ENCODE results near the gene PLCB2. TPM values are rescaled to one million over a fixed set of nuclear protein-coding genes. Genes with fewer than 3 reads are reported as not detected.
A peak's percentile ranks its signal among the peaks of the same experiment; 100 is the strongest.

PLCB2 gene
- total RNA-seq, 1 experiment from 2014 or later, result 1.7 TPM

DNA sequence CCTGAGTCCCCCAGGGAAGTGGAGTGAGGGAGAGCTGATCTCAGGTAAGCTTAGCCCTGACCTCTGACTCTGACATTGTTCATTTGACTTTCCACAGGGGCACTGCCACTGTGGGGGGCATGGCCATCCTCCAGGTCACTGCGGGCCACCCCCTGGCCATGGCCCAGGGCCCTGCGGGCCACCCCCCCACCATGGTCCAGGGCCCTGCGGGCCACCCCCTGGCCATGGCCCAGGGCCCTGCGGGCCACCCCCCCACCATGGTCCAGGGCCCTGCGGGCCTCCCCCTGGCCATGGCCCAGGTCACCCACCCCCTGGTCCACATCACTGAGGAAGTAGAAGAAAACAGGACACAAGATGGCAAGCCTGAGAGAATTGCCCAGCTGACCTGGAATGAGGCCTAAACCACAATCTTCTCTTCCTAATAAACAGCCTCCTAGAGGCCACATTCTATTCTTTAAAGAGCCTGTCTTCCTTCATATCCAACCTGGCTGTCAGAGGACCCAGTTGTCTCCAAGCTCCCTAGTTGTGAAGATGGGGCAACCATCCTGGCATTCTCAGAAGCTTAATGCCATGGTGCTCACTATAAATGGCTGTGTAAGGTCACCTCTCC, 48.3 kb upstream of the PLCB2 start:
- H3K4me1 ChIP-seq (ENCODE audit: control insufficient read depth, insufficient read depth, low read length), result peaks cover 7% of the 10 kb centered on the region
- DNase-seq (ENCODE audit: low read depth, low spot score) (no peak), ATAC-seq (no peak)
- TF ChIP-seq TCF7L2 (IDR thresholded peaks at IDR 0.05; ENCODE audit: low read depth, low read length) (no peak), POLR2AphosphoS5 (IDR thresholded peaks at IDR 0.05; ENCODE audit: low read depth, low read length) (no peak), SIN3A (IDR thresholded peaks at IDR 0.05; ENCODE audit: borderline replicate concordance, insufficient read depth, low read depth, low read length) (no peak)
- TF ChIP-seq, protein P1, sequence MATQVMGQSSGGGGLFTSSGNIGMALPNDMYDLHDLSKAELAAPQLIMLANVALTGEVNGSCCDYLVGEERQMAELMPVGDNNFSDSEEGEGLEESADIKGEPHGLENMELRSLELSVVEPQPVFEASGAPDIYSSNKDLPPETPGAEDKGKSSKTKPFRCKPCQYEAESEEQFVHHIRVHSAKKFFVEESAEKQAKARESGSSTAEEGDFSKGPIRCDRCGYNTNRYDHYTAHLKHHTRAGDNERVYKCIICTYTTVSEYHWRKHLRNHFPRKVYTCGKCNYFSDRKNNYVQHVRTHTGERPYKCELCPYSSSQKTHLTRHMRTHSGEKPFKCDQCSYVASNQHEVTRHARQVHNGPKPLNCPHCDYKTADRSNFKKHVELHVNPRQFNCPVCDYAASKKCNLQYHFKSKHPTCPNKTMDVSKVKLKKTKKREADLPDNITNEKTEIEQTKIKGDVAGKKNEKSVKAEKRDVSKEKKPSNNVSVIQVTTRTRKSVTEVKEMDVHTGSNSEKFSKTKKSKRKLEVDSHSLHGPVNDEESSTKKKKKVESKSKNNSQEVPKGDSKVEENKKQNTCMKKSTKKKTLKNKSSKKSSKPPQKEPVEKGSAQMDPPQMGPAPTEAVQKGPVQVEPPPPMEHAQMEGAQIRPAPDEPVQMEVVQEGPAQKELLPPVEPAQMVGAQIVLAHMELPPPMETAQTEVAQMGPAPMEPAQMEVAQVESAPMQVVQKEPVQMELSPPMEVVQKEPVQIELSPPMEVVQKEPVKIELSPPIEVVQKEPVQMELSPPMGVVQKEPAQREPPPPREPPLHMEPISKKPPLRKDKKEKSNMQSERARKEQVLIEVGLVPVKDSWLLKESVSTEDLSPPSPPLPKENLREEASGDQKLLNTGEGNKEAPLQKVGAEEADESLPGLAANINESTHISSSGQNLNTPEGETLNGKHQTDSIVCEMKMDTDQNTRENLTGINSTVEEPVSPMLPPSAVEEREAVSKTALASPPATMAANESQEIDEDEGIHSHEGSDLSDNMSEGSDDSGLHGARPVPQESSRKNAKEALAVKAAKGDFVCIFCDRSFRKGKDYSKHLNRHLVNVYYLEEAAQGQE (IDR thresholded peaks at IDR 0.05; ENCODE audit: insufficient read depth in 1 of 2, low read depth in 2 of 2, low read length in 1 of 2), result no peak
- TF ChIP-seq, protein P2, sequence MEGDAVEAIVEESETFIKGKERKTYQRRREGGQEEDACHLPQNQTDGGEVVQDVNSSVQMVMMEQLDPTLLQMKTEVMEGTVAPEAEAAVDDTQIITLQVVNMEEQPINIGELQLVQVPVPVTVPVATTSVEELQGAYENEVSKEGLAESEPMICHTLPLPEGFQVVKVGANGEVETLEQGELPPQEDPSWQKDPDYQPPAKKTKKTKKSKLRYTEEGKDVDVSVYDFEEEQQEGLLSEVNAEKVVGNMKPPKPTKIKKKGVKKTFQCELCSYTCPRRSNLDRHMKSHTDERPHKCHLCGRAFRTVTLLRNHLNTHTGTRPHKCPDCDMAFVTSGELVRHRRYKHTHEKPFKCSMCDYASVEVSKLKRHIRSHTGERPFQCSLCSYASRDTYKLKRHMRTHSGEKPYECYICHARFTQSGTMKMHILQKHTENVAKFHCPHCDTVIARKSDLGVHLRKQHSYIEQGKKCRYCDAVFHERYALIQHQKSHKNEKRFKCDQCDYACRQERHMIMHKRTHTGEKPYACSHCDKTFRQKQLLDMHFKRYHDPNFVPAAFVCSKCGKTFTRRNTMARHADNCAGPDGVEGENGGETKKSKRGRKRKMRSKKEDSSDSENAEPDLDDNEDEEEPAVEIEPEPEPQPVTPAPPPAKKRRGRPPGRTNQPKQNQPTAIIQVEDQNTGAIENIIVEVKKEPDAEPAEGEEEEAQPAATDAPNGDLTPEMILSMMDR (IDR thresholded peaks at IDR 0.05), result no peak
- in situ Hi-C loops (cut with HindIII; ENCODE audit: low pct_unique_long_range_greater_than_20kb, low sequenced_read_pairs) (no loop called here), intact Hi-C loops (cut with micrococcal nuclease; ENCODE audit: unreplicated experiment) (no loop called here)
- no peak overlapping the region for H3K4me3 ChIP-seq (ENCODE audit: low read depth in 2 of 2, low read length in 2 of 2)
- no peaks in the 10 kb centered on the region for H3K9me3 ChIP-seq (ENCODE audit: control insufficient read depth, insufficient read depth, low read depth, low read length)
- H3K27ac ChIP-seq (ENCODE audit: low read length), result no peak overlapping the region
- POLR2A ChIA-PET, result interaction anchor here (0.5 kb wide), 1 partner anchor 15 kb away, joined by 3 read pairs; the partner anchor contains the start of gene CCDC9B
- H3K36me3 ChIP-seq (ENCODE audit: control insufficient read depth, insufficient read depth, low read length), result no peaks in the 10 kb centered on the region
- H3K27me3 ChIP-seq (ENCODE audit: control insufficient read depth, insufficient read depth, low read length), result no peaks in the 10 kb centered on the region
- no TSS peak for BruUV-seq (replicated peaks)
- CTCF ChIA-PET, result interaction anchor here (1.1 kb wide), 1 partner anchor 12 kb away, joined by 4 read pairs; no protein-coding TSS in a partner anchor

DNA sequence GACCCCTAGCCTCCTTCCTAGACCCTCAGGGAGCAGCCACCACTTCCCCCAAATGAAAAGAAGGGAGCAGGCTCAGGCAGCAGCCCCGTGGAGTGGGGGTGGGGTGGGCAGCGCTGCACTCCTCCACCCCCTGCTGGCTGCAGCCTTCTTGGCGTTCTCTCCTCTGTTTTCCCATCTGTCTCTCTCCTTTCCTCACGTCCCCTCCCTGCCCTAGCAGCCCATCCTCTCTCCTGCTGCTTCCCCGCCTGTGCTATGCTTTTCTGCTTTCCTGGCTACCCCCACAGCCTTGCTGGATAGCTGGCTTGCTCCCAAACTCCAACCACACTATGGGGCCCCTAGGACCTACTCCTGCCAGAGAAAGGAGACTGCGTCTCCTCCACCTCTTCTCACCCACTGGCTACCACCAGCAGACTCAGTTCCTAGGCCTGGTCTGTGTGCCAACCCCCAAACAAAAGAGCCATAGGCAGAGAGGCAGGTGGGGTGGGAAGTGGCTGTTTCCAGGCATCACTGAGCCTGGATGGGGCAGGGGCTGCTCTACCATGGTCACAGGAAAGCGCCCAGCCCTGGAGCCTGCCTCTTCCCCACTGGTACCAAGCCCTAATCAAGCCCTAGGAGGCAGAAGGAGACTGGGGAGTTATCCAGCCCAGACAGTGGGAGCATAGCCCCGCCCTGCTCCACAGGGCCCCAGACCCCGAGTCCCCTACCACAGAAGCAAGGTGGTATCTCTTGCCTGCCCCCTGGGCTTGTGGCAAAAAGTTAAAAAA, 46.9 kb upstream of the PLCB2 start:
- Histone ChIP-seq H3K4me3 (ENCODE audit: low read depth in 2 of 2, low read length in 2 of 2) (no peak overlapping the region), H3K36me3 (ENCODE audit: control insufficient read depth, insufficient read depth, low read length) (no peaks in the 10 kb centered on the region), H3K9me3 (ENCODE audit: control insufficient read depth, insufficient read depth, low read depth, low read length) (no peaks in the 10 kb centered on the region), H3K4me1 (ENCODE audit: control insufficient read depth, insufficient read depth, low read length) (peaks cover 7% of the 10 kb centered on the region), H3K27ac (ENCODE audit: low read length) (no peak overlapping the region; the same call in 1 of the 2 replicates), H3K27me3 (ENCODE audit: control insufficient read depth, insufficient read depth, low read length) (no peaks in the 10 kb centered on the region)
- DNase-seq (ENCODE audit: low read depth, low spot score), result no peak
- no TSS peak for BruUV-seq (replicated peaks)
- in situ Hi-C loops (cut with HindIII; ENCODE audit: low pct_unique_long_range_greater_than_20kb, low sequenced_read_pairs), result no loop called here
- peak; percentile 44; the same call in 1 of the 2 replicates for ATAC-seq
- TF ChIP-seq POLR2AphosphoS5 (IDR thresholded peaks at IDR 0.05; ENCODE audit: low read depth, low read length), result no peak
- TF ChIP-seq, protein P2 (IDR thresholded peaks at IDR 0.05), result peak; percentile 72; the same call in 1 of the 2 replicates
- intact Hi-C loops (cut with micrococcal nuclease; ENCODE audit: unreplicated experiment), result no loop called here
- ChIA-PET CTCF (interaction anchor here (0.5 to 0.9 kb wide), 4 partner anchors 10 to 94 kb away, joined by 3 to 10 read pairs (median 4); no protein-coding TSS in a partner anchor), POLR2A (interaction anchor here (0.7 kb wide), 1 partner anchor 124 kb away, joined by 3 read pairs; no protein-coding TSS in a partner anchor)

Measured in Panc1 (cell line).